HG03342 (cell line): ENCODE data around the gene OTUD7B.
"Not testable (repeated sequence)": the region's sequence is repeated elsewhere in the genome, so short reads cannot be mapped to it uniquely, and the experiment has no call there.

ENCODE experiments used
- ATAC-seq: cut with Tn5 transposase; IDR thresholded peaks from one replicate; pipeline ENCODE4 v1.9.1; 2021; ENCODE audit warnings: mild to moderate bottlenecking, moderate library complexity; ENCODE audit not compliant: unreplicated experiment

OTUD7B gene

DNA sequence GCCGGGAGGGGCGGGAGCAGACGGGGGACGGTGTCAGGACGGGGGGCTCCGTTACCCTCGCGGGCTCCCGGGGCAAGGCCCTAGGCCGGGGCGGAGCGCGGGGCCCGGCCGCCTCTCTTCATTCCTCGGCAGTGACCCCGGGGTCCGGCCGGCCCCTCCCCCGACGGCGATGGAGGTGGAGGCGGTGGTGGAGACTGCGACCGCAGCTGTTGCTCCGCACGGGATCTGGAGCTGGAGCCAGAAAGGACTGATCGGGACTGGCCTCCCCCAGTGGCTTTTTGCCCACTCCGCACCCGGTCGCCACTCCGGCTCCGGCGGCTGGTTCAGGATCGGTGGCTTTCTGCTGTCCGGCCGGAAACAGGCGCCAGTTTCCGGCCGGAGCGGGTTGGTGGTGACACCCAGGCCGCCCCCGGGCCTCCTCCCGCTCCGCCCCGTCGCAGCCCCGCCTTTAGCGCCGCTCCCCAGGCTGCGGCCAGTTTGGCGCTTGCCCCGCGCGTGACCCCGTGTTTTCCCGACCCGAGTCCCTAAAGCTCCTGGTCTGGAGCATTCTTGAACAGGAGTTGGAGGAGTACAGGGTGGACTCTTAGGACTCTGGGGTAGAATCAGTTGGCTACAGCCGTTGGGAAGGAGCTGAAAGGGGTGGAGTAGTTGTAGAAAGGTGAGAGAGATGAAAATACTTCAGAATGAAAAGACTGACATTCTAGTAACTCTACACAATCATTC lies at the start of gene OTUD7B:
Gene OTUD7B, minus strand, starts transcription at position 334 of the 723 bp plus-strand sequence. CDS start 33,216 bp downstream, outside the sequence.
- peak; percentile 77 for ATAC-seq

DNA sequence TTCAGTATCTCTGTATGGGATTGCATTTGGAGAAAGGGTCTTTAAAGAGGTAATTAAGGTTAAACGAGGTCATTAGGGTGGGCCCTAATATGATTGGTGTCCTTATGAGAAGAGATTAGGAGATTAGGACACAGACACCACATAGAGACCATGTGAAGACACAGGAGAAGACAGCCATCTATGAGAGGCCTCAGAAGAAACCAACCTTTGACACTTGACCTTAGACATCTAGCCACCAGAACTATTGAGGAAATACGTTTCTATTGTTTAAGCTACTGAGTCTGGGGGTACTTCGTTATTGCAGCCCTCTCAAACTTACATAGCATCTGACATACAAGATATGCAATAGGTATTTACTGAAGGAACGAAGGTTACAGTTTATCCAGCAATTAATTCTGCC lies 49.7 kb upstream of the OTUD7B start:
- ATAC-seq = no peak

- no peak for ATAC-seq
Observed at GRCh38 chr1:150056407-150056806, 45.9 kb upstream of the OTUD7B start.

DNA sequence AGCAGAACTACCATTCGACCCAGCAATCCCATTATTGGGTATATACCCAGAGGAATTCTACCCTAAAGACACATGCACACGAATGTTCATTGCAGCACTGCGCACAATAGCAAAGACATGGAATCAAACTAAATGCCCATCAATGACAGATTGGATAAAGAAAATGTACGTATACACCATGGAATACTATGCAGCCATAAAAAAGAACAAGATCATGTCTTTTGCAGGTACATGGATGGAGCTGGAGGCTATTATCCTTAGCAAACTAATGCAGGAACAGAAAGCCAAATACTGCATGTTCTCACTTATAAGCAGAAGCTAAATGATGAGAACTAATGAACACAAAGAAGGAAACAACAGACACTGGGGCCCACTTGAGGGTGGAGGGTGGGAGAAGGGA lies 45.0 kb upstream of the OTUD7B start:
- not testable (repeated sequence) for ATAC-seq

- ATAC-seq = no peak
Observed at GRCh38 chr1:150053926-150054325, 43.4 kb upstream of the OTUD7B start.

DNA sequence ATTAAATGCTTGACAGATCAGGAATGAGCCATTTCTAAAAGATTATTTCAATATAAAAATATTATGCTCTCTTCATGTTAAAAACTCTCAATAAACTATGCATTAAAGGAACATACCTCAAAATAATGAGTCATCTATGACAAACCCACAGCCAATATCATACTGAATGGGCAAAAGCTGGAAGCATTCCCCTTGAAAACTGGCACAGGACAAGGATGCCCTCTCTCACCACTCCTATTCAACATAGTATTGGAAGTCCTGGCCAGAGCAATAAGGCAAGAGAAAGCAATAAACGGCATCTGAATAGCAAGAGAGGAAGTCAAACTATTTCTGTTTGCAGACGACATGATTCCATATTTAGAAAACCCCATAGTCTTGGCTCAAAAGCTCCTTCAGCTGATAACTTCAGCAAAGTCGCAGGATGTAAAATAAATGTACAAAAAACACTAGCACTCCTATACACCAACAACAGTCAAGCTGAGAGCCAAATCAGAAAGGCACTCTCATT lies 41.4 kb upstream of the OTUD7B start:
- ATAC-seq = not testable (repeated sequence)

DNA sequence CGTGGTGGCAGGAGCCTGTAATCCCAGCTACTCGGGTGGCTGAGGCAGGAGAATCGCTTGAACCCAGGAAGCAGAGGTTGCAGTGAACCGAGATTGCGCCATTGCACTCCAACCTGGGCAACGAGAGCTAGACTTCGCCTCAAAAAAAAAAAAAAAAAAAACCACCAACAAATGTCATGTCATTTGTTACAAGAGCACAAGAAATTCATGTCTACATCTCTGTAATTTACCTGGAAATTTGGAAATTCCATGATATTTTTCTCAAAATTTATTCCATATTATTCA lies 40.5 kb upstream of the OTUD7B start:
- no peak for ATAC-seq

- ATAC-seq = no peak
Observed at GRCh38 chr1:150049926-150050325, 39.4 kb upstream of the OTUD7B start.

GRCh38 chr1:150034336-150034735 lies 23.8 kb upstream of the OTUD7B start:
- no peak for ATAC-seq

DNA sequence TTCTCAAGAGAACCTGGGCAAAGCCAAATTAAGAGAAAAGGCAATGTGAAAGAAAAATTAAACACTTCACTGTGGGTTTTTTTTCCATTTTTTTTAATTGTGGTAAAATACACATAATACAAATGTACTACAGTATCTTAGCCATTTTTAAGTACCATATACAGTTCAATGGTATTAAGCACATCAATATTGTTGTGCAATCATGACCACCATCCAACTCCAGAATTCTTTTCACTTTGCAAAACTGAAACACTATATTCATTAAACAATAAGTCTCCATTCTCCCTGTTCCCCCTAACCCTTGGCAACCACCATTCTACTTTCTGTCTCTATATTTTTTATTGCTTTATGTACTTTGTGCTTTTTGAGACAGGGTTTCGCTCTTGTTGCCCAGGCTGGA lies 17.8 kb upstream of the OTUD7B start:
- no peak for ATAC-seq

- no peak for ATAC-seq
Observed at GRCh38 chr1:150024156-150024555, 13.6 kb upstream of the OTUD7B start.

- no peak for ATAC-seq
Observed at GRCh38 chr1:150022357-150022756, 11.8 kb upstream of the OTUD7B start.

- ATAC-seq = no peak
Observed at GRCh38 chr1:150021191-150021694, 10.7 kb upstream of the OTUD7B start.

DNA sequence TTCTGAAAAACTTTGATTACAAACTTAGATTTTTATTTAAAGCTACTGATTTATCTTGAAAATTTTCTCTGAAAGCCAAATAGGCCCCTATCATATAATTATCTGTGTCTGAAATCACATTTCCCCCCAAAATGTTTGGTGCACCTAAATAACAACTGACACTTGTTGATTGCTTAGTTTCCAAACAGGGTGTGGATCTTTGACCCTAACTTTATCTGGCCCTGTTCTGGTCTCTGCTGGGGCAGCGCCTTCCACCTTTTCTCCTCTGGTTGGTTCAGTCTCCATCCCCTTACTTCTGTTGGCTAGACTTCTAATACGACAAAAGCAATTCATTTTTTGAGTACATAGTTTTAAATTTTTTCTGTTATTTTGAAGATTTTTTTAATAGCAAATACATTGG lies 10.2 kb upstream of the OTUD7B start:
- no peak for ATAC-seq

GRCh38 chr1:150018165-150018564 lies 7.6 kb upstream of the OTUD7B start:
- ATAC-seq = no peak

DNA sequence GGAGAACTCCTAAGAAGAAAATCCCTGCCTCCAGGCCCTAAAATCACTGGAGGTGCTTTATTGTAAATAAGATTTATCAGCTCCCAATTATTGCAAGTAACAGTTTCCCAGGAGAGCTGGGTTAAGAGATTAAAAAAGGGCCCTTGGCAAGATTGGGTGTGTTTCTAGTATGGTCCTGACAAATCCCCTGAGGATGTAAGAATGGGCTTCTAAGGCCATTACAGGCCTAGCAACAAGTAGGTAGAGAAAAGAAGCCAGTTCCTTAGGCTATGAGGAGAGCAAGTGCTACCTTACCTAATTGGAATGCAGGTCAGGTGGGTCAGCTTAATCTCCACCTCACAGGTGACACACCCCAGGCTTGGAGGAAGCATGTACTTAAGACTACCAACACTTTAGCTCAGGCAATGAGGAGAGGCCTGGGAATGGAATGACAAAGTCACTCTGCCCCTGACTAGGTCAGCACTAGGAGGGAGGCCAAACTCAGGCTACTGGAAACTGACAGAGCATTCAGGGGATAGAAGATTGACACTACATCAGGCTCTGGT lies 6.8 kb upstream of the OTUD7B start:
- no peak for ATAC-seq

GRCh38 chr1:150015651-150016131 lies 5.2 kb upstream of the OTUD7B start:
- no peak for ATAC-seq

GRCh38 chr1:150012611-150013010 lies 2.1 kb upstream of the OTUD7B start:
- no peak for ATAC-seq

- peak; percentile 11 for ATAC-seq
Observed at GRCh38 chr1:150009604-150010392, 728 bp downstream of the OTUD7B start.

DNA sequence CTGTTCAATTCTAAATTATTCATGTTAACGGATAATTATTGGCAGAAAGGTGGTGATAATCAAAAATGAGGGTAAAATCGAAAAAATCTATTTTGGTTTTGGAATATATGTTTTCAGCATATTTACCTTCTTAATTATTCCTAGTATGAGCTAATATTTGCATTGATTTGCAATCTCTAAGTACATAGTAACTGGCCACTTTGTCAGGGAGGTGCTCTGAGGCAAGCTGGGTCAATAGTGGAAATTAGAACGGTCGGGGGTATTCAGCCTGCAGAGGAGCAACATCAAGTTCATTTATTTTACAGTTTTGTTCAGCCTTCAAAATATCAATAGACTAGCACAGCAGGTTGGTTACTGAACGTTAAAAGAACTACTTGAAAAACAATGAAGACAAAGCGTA lies 1.8 kb downstream of the OTUD7B start:
- no peak for ATAC-seq

- ATAC-seq = no peak
Observed at GRCh38 chr1:150006881-150007421, 3.6 kb downstream of the OTUD7B start.
